ENCODE measurements around the gene GPR17.

Gene GPR17

GRCh38 chr2:127614731-127615130 is 31.2 kb upstream of the GPR17 start:
- no peak for DNase-seq

- DNase-seq: no peak
These were observed 30.3 kb upstream of the GPR17 start for GRCh38 chr2:127615511-127616166.

GRCh38 chr2:127618551-127619202 is 27.3 kb upstream of the GPR17 start:
- DNase-seq: no peak

GRCh38 chr2:127619203-127619590 is 26.8 kb upstream of the GPR17 start:
- DNase-seq: no peak

- DNase-seq: no peak
These were observed 25.9 kb upstream of the GPR17 start for GRCh38 chr2:127619877-127620705.

- no peak for DNase-seq
These were observed 25.1 kb upstream of the GPR17 start for GRCh38 chr2:127620866-127621265.

GRCh38 chr2:127621981-127622431 is 23.9 kb upstream of the GPR17 start:
- DNase-seq: no peak

- no peak for DNase-seq
These were observed 23.2 kb upstream of the GPR17 start for GRCh38 chr2:127622561-127623387.

- no peak for DNase-seq
These were observed 22.3 kb upstream of the GPR17 start for GRCh38 chr2:127623388-127624319.

- no peak for DNase-seq
These were observed 21.6 kb upstream of the GPR17 start for GRCh38 chr2:127624320-127624755.

GRCh38 chr2:127624756-127625571 is 21.0 kb upstream of the GPR17 start:
- DNase-seq: no peak

GRCh38 chr2:127625572-127625951 is 20.4 kb upstream of the GPR17 start:
- no peak for DNase-seq

GRCh38 chr2:127626175-127626574 is 19.8 kb upstream of the GPR17 start:
- no peak for DNase-seq

GRCh38 chr2:127626917-127627739 is 18.8 kb upstream of the GPR17 start:
- no peak for DNase-seq

GRCh38 chr2:127627740-127628571 is 18.0 kb upstream of the GPR17 start:
- DNase-seq: no peak

GRCh38 chr2:127628767-127629614 is 17.0 kb upstream of the GPR17 start:
- DNase-seq: no peak

GRCh38 chr2:127629637-127630036 is 16.3 kb upstream of the GPR17 start:
- no peak for DNase-seq
